GM12864 (cell line): ENCODE data around the gene KIF4B.

Experiments used
- DNase-seq: peaks from one replicate; pipeline ENCODE4 v3.0.0-alpha.2; 2011; ENCODE audit warnings: low read depth
- H3K4me3 ChIP-seq: 2 replicates; pipeline ENCODE4 v1.5.1; 2011; ENCODE audit warnings: mild to moderate bottlenecking, low read depth, low read length, control low read depth
- CTCF ChIP-seq: IDR thresholded peaks from 2 replicates; pipeline ENCODE4 v1.5.1; 2011; ENCODE audit warnings: low read depth, mild to moderate bottlenecking, moderate library complexity, low read length, control low read depth, inconsistent platforms; ENCODE audit errors: missing control alignments

Gene KIF4B

GRCh38 chr5:155008669-155009068 lies 4.9 kb upstream of the KIF4B start:
- no peak overlapping the region for H3K4me3 ChIP-seq
- TF ChIP-seq CTCF: no peak
- no peak for DNase-seq

GRCh38 chr5:155010881-155011280 lies 2.7 kb upstream of the KIF4B start:
- no peak for TF ChIP-seq CTCF
- no peak overlapping the region for H3K4me3 ChIP-seq
- DNase-seq: no peak

- no peak for DNase-seq
- no peak for TF ChIP-seq CTCF
- H3K4me3 ChIP-seq: no peak overlapping the region
These were observed 1.7 kb downstream of the KIF4B start for GRCh38 chr5:155015239-155015638.

- H3K4me3 ChIP-seq: no peak overlapping the region
- TF ChIP-seq CTCF: no peak
- peak; percentile 13 for DNase-seq
These were observed 4.1 kb downstream of the KIF4B start for GRCh38 chr5:155017610-155018009.

GRCh38 chr5:155019601-155020226 lies 6.2 kb downstream of the KIF4B start:
- no peak overlapping the region for H3K4me3 ChIP-seq
- TF ChIP-seq CTCF: no peak
- DNase-seq: no peak

GRCh38 chr5:155021842-155022241 lies 8.3 kb downstream of the KIF4B start:
- no peak overlapping the region for H3K4me3 ChIP-seq
- DNase-seq: no peak
- TF ChIP-seq CTCF: no peak

- TF ChIP-seq CTCF: no peak
These were observed 9.8 kb downstream of the KIF4B start for GRCh38 chr5:155023320-155023719.

More at GRCh38 chr5:155023320-155023719, 9.8 kb downstream of the KIF4B start:
- H3K4me3 ChIP-seq: no peak overlapping the region
- DNase-seq: no peak
